GM19328 (cell line): ENCODE measurements around the gene PRRC2B.
"Not testable (repeated sequence)": the region's sequence is repeated elsewhere in the genome, so short reads cannot be mapped to it uniquely, and the experiment has no call there.

Experiments
- ATAC-seq: cut with Tn5 transposase; IDR thresholded peaks from one replicate; pipeline ENCODE4 v1.9.1; 2021; ENCODE audit warnings: mild to moderate bottlenecking, moderate library complexity; ENCODE audit not compliant: unreplicated experiment

The PRRC2B gene

GRCh38 chr9:131385296-131385695 lies 8.6 kb upstream of the PRRC2B start:
- no peak for ATAC-seq

GRCh38 chr9:131386281-131386680 lies 7.6 kb upstream of the PRRC2B start:
- no peak for ATAC-seq

GRCh38 chr9:131387394-131387793 lies 6.5 kb upstream of the PRRC2B start:
- no peak for ATAC-seq

- ATAC-seq: no peak
Observed at GRCh38 chr9:131391020-131391419, 2.9 kb upstream of the PRRC2B start.

- no peak for ATAC-seq
Observed at GRCh38 chr9:131391504-131391903, 2.4 kb upstream of the PRRC2B start.

- ATAC-seq: peak; percentile 34
Observed at GRCh38 chr9:131394464-131395156, 724 bp downstream of the PRRC2B start.

- no peak for ATAC-seq
Observed at GRCh38 chr9:131395157-131396098, 1.5 kb downstream of the PRRC2B start.

GRCh38 chr9:131396099-131396479 lies 2.2 kb downstream of the PRRC2B start:
- not testable (repeated sequence) for ATAC-seq

GRCh38 chr9:131396626-131397025 lies 2.7 kb downstream of the PRRC2B start:
- ATAC-seq: no peak

- ATAC-seq: no peak
Observed at GRCh38 chr9:131397100-131397790, 3.4 kb downstream of the PRRC2B start.

GRCh38 chr9:131398204-131398603 lies 4.3 kb downstream of the PRRC2B start:
- ATAC-seq: no peak

GRCh38 chr9:131399972-131400371 lies 6.1 kb downstream of the PRRC2B start:
- no peak for ATAC-seq

GRCh38 chr9:131400627-131401026 lies 6.7 kb downstream of the PRRC2B start:
- ATAC-seq: no peak

GRCh38 chr9:131402073-131402472 lies 8.2 kb downstream of the PRRC2B start:
- no peak for ATAC-seq

GRCh38 chr9:131402738-131403492 lies 9.0 kb downstream of the PRRC2B start:
- ATAC-seq: no peak

GRCh38 chr9:131403493-131403773 lies 9.5 kb downstream of the PRRC2B start:
- ATAC-seq: no peak

- no peak for ATAC-seq
Observed at GRCh38 chr9:131404581-131404980, 10.7 kb downstream of the PRRC2B start.

- ATAC-seq: no peak
Observed at GRCh38 chr9:131404987-131405386, 11.1 kb downstream of the PRRC2B start.

- no peak for ATAC-seq
Observed at GRCh38 chr9:131405428-131405827, 11.5 kb downstream of the PRRC2B start.

- ATAC-seq: no peak
Observed at GRCh38 chr9:131405858-131406537, 12.1 kb downstream of the PRRC2B start.
